Upper lobe of left lung (tissue), 4 donors: ENCODE results near the gene TFPI2.

ENCODE experiments used
- CTCF ChIP-seq, 6 experiments: fragments of 450-650 bp in 4 of 6; fragments of 200-600 bp in 2 of 6; sonication (generic) in 2 of 6; IDR thresholded peaks; one replicate each; pipeline ENCODE4 v1.5.1; 2016 to 2019; ENCODE audit warnings: antibody characterized with exemption in 6 of 6
- POLR2AphosphoS5 ChIP-seq, 2 donors: sonication (generic); formaldehyde crosslinking; IDR thresholded peaks; one replicate each; pipeline ENCODE4 v1.5.1; 2017; ENCODE audit warnings: antibody characterized with exemption in 2 of 2

GRCh38 chr7:93937818-93938217 lies 47.3 kb upstream of the TFPI2 start:
- TF ChIP-seq CTCF (IDR thresholded peaks at IDR 0.05) (no peak), POLR2AphosphoS5 (IDR thresholded peaks at IDR 0.05) (no peak)
